Embryonic facial prominence (tissue), 1 donor: ENCODE data around the gene ACADVL.
A peak's percentile ranks its signal among the peaks of the same experiment; 100 is the strongest.
"Not testable (repeated sequence)": the region's sequence is repeated elsewhere in the genome, so short reads cannot be mapped to it uniquely, and the experiment has no call there.

Experiments
- DNase-seq: peaks from one replicate; pipeline ENCODE4 v3.0.0-alpha.2; 2016; ENCODE audit errors: extremely low spot score

ACADVL gene

GRCh38 chr17:7219812-7220592 lies at the start of gene ACADVL, which contains the start of gene DLG4:
Gene ACADVL (plus strand): TSS chr17:7219938. CDS start chr17:7219985, 47 bp downstream.
Gene DLG4 (minus strand): TSS chr17:7219836.
- peak; percentile 61 for DNase-seq

- not testable (repeated sequence) for DNase-seq
These were observed 47.1 kb upstream of the ACADVL start for GRCh38 chr17:7172522-7173191.

GRCh38 chr17:7173687-7174602 lies 45.8 kb upstream of the ACADVL start:
- no peak for DNase-seq

- DNase-seq = no peak
These were observed 45.0 kb upstream of the ACADVL start for GRCh38 chr17:7174603-7175326.

GRCh38 chr17:7175330-7175733 lies 44.4 kb upstream of the ACADVL start:
- no peak for DNase-seq

GRCh38 chr17:7176107-7176840 lies 43.5 kb upstream of the ACADVL start:
- DNase-seq = no peak

- DNase-seq = no peak
These were observed 42.9 kb upstream of the ACADVL start for GRCh38 chr17:7176841-7177190.

- peak; percentile 69 for DNase-seq
These were observed 42.4 kb upstream of the ACADVL start for GRCh38 chr17:7177191-7177953.

GRCh38 chr17:7177954-7178477 lies 41.7 kb upstream of the ACADVL start:
- no peak for DNase-seq

GRCh38 chr17:7178973-7179316 lies 40.8 kb upstream of the ACADVL start:
- DNase-seq = no peak

GRCh38 chr17:7179317-7180254 lies 40.2 kb upstream of the ACADVL start, which contains the start of gene ASGR1:
Gene ASGR1 (minus strand): TSS chr17:7179370. CDS start chr17:7178563, 807 bp downstream.
- DNase-seq = no peak

GRCh38 chr17:7182101-7182500 lies 37.6 kb upstream of the ACADVL start:
- not testable (repeated sequence) for DNase-seq

- DNase-seq = no peak
These were observed 36.2 kb upstream of the ACADVL start for GRCh38 chr17:7183433-7184090.

GRCh38 chr17:7184091-7184488 lies 35.6 kb upstream of the ACADVL start:
- DNase-seq = no peak

- DNase-seq = no peak
These were observed 35.1 kb upstream of the ACADVL start for GRCh38 chr17:7184647-7185046.

- DNase-seq = no peak
These were observed 33.5 kb upstream of the ACADVL start for GRCh38 chr17:7186241-7186640.

GRCh38 chr17:7190276-7190917 lies 29.3 kb upstream of the ACADVL start:
- DNase-seq = no peak

- DNase-seq = no peak
These were observed 28.7 kb upstream of the ACADVL start for GRCh38 chr17:7191069-7191468.
